B cell (primary cell): ENCODE results near the gene ARID4B. TPM values are rescaled to one million over a fixed set of nuclear protein-coding genes. Genes with fewer than 3 reads are reported as not detected.

Source experiments
- ATAC-seq: fragments of 200-7000 bp; cut with Tn5 transposase; one replicate; pipeline ENCODE4 v1.10.0; 2021; ENCODE audit warnings: low read depth, mild to moderate bottlenecking, moderate number of reproducible peaks, moderate library complexity
- CTCF ChIA-PET: fragments of 350-600 bp; sonication (Branson Sonifier 250); formaldehyde crosslinking; loops from one replicate; lab custom pipeline; 2021; ENCODE audit warnings: antibody characterized with exemption, inconsistent platforms; lab: Charles Lee
- POLR2A ChIA-PET: fragments of 350-600 bp; sonication (Branson Sonifier 250); formaldehyde crosslinking; loops from one replicate; lab custom pipeline; 2021; ENCODE audit warnings: antibody characterized with exemption; lab: Charles Lee
- DNase-seq: peaks from one replicate; pipeline ENCODE4 v3.0.0; 2013
- H2AFZ ChIP-seq: 2 replicates; pipeline ENCODE4 v1.6.1; 2012; ENCODE audit warnings: mild to moderate bottlenecking, low read depth, low read length; ENCODE audit not compliant: insufficient read depth, poor library complexity, severe bottlenecking
- H3K27ac ChIP-seq, 2 donors: 1 replicate in 1 of 2; 2 replicates in 1 of 2; pipeline ENCODE4 v1.5.1; 2012 to 2013; ENCODE audit warnings: low read length in 2 of 2, mild to moderate bottlenecking in 2 of 2, moderate library complexity in 1 of 2
- H3K27me3 ChIP-seq, 4 experiments: fragments of 200-600 bp in 1 of 4; sonication (generic) in 1 of 4; replicated peaks in 1 of 4; 1 replicate in 2 of 4; 2 replicates in 2 of 4; pipeline versions ENCODE4 v1.6.1 to v1.7.0; 2013 to 2016; ENCODE audit warnings: low read length in 3 of 4, mild to moderate bottlenecking in 2 of 4, mixed read lengths in 1 of 4, moderate library complexity in 1 of 4; ENCODE audit not compliant: insufficient read depth in 4 of 4, control insufficient read depth in 3 of 4; ENCODE audit errors: control extremely low read depth in 1 of 4
- H3K36me3 ChIP-seq, 2 experiments: replicated peaks in 1 of 2; 1 replicate in 1 of 2; 2 replicates in 1 of 2; pipeline versions ENCODE4 v1.6.1 to v1.7.1; 2013; ENCODE audit warnings: low read length in 1 of 2; ENCODE audit not compliant: insufficient read depth in 2 of 2, control insufficient read depth in 1 of 2; ENCODE audit errors: control extremely low read depth in 1 of 2, extremely low read depth in 1 of 2
- H3K4me1 ChIP-seq, 2 donors: fragments of 200-600 bp in 1 of 2; sonication (generic) in 1 of 2; 1 replicate in 1 of 2; 2 replicates in 1 of 2; pipeline versions ENCODE4 v1.5.1 to v1.6.1; 2013 to 2017; ENCODE audit warnings: low read length in 2 of 2; ENCODE audit not compliant: control insufficient read depth in 2 of 2, insufficient read depth in 2 of 2
- H3K4me2 ChIP-seq: replicated peaks from 2 replicates; pipeline ENCODE3; 2012; ENCODE audit warnings: mild to moderate bottlenecking, low read depth, low read length; ENCODE audit not compliant: poor library complexity, severe bottlenecking
- H3K4me3 ChIP-seq, 5 experiments: fragments of 200-600 bp in 1 of 5; sonication (generic) in 1 of 5; 1 replicate in 3 of 5; 2 replicates in 2 of 5; pipeline versions ENCODE4 v1.5.1 to v1.7.0; 2011 to 2016; ENCODE audit warnings: low read length in 4 of 5, mild to moderate bottlenecking in 4 of 5, low read depth in 2 of 5, control low read depth in 1 of 5, moderate library complexity in 1 of 5; ENCODE audit not compliant: insufficient read depth in 1 of 5; ENCODE audit errors: control extremely low read depth in 1 of 5, extremely low read depth in 1 of 5
- H3K79me2 ChIP-seq: fragments of 200-600 bp; sonication (generic); one replicate; pipeline ENCODE4 v1.6.0; 2016; ENCODE audit warnings: low read length; ENCODE audit not compliant: control insufficient read depth, insufficient read depth
- H3K9ac ChIP-seq: fragments of 200-600 bp; sonication (generic); 2 replicates; pipeline ENCODE4 v1.6.1; 2017; ENCODE audit warnings: mild to moderate bottlenecking, low read length, moderate library complexity
- H3K9me3 ChIP-seq, 3 donors: one replicate each; pipeline versions ENCODE4 v1.6.1 to v1.7.1; 2013; ENCODE audit warnings: low read length in 2 of 3; ENCODE audit not compliant: control insufficient read depth in 2 of 3, insufficient read depth in 1 of 3; ENCODE audit errors: control extremely low read depth in 1 of 3
- H4K20me1 ChIP-seq: 2 replicates; pipeline ENCODE4 v1.6.0; 2012; ENCODE audit warnings: mild to moderate bottlenecking, low read length; ENCODE audit not compliant: insufficient read depth, control insufficient read depth, poor library complexity, severe bottlenecking
- H3K27ac Mint-ChIP-seq: one replicate; pipeline ENCODE4 v1.8.0; 2021; ENCODE audit warnings: mixed read lengths
- H3K27me3 Mint-ChIP-seq: one replicate; pipeline ENCODE4 v1.8.0; 2021; ENCODE audit warnings: mixed read lengths
- H3K4me1 Mint-ChIP-seq: one replicate; pipeline ENCODE4 v1.8.0; 2021; ENCODE audit warnings: mixed read lengths
- H3K4me3 Mint-ChIP-seq: one replicate; pipeline ENCODE4 v1.8.0; 2021; ENCODE audit warnings: mixed read lengths
- H3K9me3 Mint-ChIP-seq: one replicate; pipeline ENCODE4 v1.8.0; 2022; ENCODE audit warnings: mixed read lengths; ENCODE audit not compliant: insufficient read depth
- CTCF ChIP-seq: fragments of 200-600 bp; IDR thresholded peaks from one replicate; pipeline ENCODE4 v1.8.0; 2022; ENCODE audit warnings: antibody characterized with exemption, mild to moderate bottlenecking
- EZH2 ChIP-seq: IDR thresholded peaks from 2 replicates; pipeline ENCODE4 v1.6.1; 2012; ENCODE audit warnings: borderline replicate concordance, low read depth, mild to moderate bottlenecking, moderate library complexity, low read length; ENCODE audit not compliant: insufficient read depth, poor library complexity, severe bottlenecking
- WGBS: methylation state at CpG from one replicate; pipeline ENCODE4 v1.1.5; 2013; ENCODE audit warnings: missing lambda C conversion rate; ENCODE audit not compliant: insufficient coverage; 5-methylcytosine and 5-hydroxymethylcytosine counted together
- intact Hi-C: fragments of 100-400 bp; cut with micrococcal nuclease; formaldehyde crosslinking; loops from one replicate; pipeline ENCODE4 v1.10.0; 2022
- polyA plus RNA-seq: library from polyadenylated mRNA; depleted of rRNA; stranded (reverse); fragments of >200 nt; gene quantifications from 2 replicates; pipeline ENCODE4 v1.2.3, GENCODE V29; 2012
- total RNA-seq, 2 donors: library from RNA; stranded (reverse); fragments of 120-200 nt in 1 of 2; gene quantifications; 1 replicate in 1 of 2; 2 replicates in 1 of 2; pipeline versions ENCODE4 v1.2.3 to v1.2.4, GENCODE V29; 2013 to 2022

ARID4B gene
- total and polyA plus RNA-seq, 2 donors (not counting 1 experiment from before 2014, with no cell fraction given), result 13.2 to 110 TPM

DNA sequence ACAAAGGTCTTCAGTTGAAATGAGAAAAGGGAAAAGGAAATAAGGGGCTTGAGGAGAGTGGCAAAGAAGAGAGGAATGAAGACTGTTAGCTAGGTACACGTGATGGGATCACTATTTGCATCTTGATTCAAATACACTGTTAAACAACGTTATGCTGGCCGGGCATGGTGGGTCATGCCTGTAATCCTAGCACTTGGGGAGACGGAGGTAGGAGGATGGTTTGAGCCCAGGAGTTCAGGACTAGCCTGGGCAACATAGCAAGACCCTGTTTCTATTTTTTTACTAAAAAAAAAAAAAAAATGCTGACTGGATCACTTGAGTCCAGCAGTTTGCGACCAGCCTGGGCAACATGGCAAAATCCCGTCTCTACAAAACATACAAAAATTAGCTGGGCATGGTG, 169.3 kb downstream of the ARID4B start:
- Histone ChIP-seq H3K9me3 (no peaks in the 10 kb centered on the region), H4K20me1 (peaks cover 9% of the 10 kb centered on the region), H3K4me3 (no peak overlapping the region), H3K79me2 (peaks cover 62% of the 10 kb centered on the region), H3K4me1 (peaks cover 12 to 21% of the 10 kb centered on the region in 2 donors), H3K9ac (no peak overlapping the region), H3K4me2 (no peak overlapping the region), H3K36me3 (peaks cover 8 to 36% of the 10 kb centered on the region in 2 experiments), H3K27ac (no peak overlapping the region), H3K27me3 (no peaks in the 10 kb centered on the region), H2AFZ (no peak overlapping the region)
- ATAC-seq (no peak), DNase-seq (no peak)
- TF ChIP-seq CTCF (no peak), EZH2 (no peak)
- intact Hi-C loops, result no loop called here
- WGBS, result 100% methylated on average over 3 of the region's 6 CpGs
- ChIA-PET POLR2A (no interaction called here), CTCF (interaction anchor here (0.7 to 1.5 kb wide), 2 partner anchors 53 to 205 kb away, joined by 3 read pairs; no protein-coding TSS in a partner anchor)
- no peaks in the 10 kb centered on the region for H3K27me3 Mint-ChIP-seq
- peak overlapping the region; percentile 11 for H3K4me3 Mint-ChIP-seq
- H3K9me3 Mint-ChIP-seq, result no peaks in the 10 kb centered on the region
- H3K4me1 Mint-ChIP-seq, result peaks cover 20% of the 10 kb centered on the region
- no peak overlapping the region for H3K27ac Mint-ChIP-seq

GRCh38 chr1:235157150-235157549, 170.8 kb downstream of the ARID4B start:
- Histone ChIP-seq H3K4me1 (peaks cover 12 to 21% of the 10 kb centered on the region in 2 donors), H2AFZ (no peak overlapping the region), H3K27me3 (no peaks in the 10 kb centered on the region), H3K36me3 (peaks cover 10 to 46% of the 10 kb centered on the region in 2 experiments), H3K4me2 (no peak overlapping the region), H3K9me3 (no peaks in the 10 kb centered on the region), H3K9ac (no peak overlapping the region), H4K20me1 (peaks cover 9% of the 10 kb centered on the region), H3K79me2 (peaks cover 63% of the 10 kb centered on the region), H3K4me3 (no peak overlapping the region), H3K27ac (no peak overlapping the region)
- H3K27ac Mint-ChIP-seq, result no peak overlapping the region
- intact Hi-C loops, result no loop called here
- ATAC-seq, result no peak
- ChIA-PET POLR2A (no interaction called here), CTCF (interaction anchor here (0.7 to 1.5 kb wide), 3 partner anchors 20 to 260 kb away, joined by 3 to 4 read pairs (median 3); no protein-coding TSS in a partner anchor)
- DNase-seq, result no peak
- WGBS, result 97% methylated on average over 4 of the region's 4 CpGs
- H3K9me3 Mint-ChIP-seq, result no peaks in the 10 kb centered on the region
- no peak for TF ChIP-seq CTCF
- no peak for TF ChIP-seq EZH2
- no peak overlapping the region for H3K4me3 Mint-ChIP-seq
- H3K4me1 Mint-ChIP-seq, result peaks cover 18% of the 10 kb centered on the region
- no peaks in the 10 kb centered on the region for H3K27me3 Mint-ChIP-seq
